Amygdala (tissue), 56 donors: ENCODE measurements around the gene MUC12.
"Not testable (repeated sequence)": the region's sequence is repeated elsewhere in the genome, so short reads cannot be mapped to it uniquely, and the experiment has no call there.

ENCODE experiments used
- DNase-seq, 56 donors: peaks; one replicate each; lab custom pipeline; 2025; lab: John Stamatoyannopoulos, UW

MUC12 gene

DNA sequence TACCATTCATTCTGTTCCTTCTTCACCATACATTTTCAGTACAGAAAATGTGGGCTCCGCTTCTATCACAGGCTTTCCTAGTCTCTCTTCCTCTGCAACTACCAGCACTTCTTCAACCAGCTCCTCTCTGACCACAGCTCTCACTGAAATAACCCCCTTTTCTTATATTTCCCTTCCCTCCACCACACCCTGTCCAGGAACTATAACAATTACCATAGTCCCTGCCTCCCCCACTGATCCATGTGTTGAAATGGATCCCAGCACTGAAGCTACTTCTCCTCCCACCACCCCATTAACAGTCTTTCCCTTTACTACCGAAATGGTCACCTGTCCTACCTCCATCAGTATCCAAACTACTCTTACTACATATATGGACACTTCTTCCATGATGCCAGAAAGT, 9.5 kb upstream of the MUC12 start:
- no peak for DNase-seq

DNA sequence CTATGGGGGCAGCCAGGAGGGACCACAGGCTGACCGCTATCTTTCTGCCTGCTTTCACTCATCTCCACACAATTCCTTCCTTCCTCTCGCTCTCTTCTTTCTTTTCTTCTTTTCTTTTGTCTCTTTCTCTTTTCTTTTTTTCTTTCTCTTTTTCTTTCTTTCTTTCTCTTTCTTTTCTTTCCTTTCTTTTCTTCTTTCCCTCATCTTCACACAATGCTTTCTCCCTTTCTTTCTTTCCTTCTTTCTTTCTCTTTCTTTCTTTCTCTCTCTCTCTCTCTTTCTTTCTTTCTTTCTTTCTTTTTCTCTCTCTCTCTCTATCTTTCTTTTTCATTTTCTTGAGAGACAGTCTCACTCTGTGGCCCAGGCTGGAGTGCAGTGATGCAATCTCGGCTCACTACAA, 6.8 kb upstream of the MUC12 start:
- no peak for DNase-seq

DNA sequence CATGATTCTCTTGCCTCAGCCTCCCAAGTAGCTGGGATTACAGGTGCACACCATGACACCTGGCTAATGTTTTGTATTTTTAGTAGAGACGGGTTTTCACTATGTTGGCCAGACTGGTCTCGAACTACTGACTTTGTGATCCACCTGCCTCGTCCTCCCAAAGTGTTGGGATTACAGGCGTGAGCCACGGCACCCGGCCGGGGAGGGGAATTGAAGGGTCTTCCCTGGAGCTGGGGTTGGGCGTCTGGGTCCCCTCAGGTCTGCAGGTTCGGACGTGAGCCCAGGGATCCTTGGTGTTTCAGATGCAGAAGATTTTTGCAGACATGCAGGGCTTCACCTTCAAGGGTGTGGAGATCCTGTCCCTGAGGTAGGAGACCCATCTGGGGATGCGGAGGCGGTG, 6.0 kb upstream of the MUC12 start:
- no peak for DNase-seq

DNA sequence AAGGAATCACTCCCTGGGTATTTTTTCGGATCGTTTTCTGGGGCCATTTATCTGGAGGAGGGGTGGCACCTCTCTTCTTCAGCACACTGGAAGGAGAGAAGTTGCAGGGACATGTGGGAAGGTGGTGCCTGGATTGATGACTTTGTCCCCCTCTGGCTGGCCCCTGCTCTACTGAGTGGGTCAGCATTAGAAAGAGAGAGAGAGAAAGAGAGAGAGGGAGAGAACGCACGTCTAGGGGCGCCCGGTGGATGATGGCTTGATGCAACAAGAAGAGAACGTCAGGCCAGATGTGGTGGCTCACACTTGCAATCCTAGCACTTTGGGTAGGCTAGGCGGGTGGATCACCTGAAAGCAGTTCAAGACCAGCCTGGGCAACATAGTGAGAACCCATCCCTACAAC, 5.5 kb upstream of the MUC12 start:
- no peak for DNase-seq

DNA sequence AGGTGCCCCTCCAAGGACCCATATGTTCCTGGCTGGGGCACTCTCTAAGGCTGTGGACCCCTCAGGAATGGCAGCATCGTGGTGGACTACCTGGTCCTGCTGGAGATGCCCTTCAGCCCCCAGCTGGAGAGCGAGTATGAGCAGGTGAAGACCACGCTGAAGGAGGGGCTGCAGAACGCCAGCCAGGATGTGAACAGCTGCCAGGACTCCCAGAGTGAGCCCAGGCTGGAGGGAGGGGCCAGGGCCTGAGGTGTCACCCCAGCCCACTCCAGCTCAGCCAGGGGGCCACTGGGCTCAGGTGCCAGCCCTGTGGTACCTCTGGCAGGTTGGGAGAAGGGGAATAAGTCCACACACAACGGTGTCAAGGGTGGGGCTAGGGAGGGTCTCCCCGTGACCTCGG, 4.7 kb upstream of the MUC12 start:
- DNase-seq: no peak

DNA sequence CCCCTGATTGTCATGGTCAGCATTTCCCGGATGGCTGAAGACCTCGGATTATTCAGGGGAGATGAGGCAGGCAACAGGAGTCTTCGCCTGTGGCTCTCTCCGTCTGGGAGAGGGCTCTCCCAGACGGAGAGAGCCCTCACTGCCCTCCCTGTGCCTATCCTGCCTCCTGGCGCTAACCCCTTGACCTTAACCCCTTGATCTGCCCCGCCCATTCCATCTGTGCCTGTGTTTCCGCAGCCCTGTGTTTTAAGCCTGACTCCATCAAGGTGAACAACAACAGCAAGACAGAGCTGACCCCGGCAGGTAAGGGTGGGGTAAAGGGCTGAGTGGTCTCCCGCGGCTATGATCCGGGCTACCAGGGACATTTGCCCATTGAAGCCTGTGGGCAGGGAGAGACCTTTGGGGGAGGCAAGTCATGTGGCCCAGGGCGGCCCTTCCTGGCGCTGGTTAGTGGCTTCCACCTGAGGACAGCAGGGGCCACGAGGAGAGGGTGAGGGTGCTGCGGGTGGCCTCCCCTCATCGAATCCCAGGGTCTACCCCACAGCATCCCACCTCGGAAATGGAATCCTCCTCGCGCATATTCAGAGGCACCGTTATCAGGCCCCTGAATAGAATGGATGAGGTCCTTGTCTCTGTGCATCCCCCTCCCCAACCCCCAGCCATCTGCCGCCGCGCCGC, 4.2 kb upstream of the MUC12 start:
- DNase-seq: no peak

DNA sequence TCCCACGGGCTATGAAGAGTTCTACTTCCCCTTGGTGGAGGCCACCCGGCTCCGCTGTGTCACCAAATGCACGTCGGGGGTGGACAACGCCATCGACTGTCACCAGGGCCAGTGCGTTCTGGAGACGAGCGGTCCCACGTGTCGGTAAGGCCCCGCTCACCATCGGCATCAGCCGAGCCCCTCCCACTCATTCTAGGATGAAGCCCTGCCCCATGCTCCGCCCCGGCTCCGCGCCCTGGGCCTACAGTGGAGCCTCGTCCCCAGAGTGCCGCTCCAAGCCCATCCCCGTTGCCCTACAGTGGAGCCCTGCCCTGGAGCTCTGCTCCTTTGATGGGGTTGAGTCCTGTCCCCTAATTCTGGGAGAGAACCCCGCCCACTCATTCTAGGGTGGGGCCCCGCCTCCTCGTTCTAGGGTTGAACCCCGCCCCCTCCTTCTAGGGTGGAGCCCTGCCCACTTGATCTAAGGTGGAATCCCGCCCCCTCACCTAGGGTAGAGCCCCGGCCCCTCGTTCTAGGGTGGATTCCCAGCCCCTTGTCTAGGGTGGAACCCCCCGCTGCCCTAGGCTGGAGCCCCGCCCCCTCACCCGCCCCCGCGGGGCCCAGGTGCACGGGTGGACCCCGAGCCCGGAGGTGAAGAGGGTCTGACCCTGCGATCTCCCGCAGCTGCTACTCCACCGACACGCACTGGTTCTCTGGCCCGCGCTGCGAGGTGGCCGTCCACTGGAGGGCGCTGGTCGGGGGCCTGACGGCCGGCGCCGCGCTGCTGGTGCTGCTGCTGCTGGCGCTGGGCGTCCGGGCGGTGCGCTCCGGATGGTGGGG, 3.4 kb upstream of the MUC12 start:
- DNase-seq: no peak

DNA sequence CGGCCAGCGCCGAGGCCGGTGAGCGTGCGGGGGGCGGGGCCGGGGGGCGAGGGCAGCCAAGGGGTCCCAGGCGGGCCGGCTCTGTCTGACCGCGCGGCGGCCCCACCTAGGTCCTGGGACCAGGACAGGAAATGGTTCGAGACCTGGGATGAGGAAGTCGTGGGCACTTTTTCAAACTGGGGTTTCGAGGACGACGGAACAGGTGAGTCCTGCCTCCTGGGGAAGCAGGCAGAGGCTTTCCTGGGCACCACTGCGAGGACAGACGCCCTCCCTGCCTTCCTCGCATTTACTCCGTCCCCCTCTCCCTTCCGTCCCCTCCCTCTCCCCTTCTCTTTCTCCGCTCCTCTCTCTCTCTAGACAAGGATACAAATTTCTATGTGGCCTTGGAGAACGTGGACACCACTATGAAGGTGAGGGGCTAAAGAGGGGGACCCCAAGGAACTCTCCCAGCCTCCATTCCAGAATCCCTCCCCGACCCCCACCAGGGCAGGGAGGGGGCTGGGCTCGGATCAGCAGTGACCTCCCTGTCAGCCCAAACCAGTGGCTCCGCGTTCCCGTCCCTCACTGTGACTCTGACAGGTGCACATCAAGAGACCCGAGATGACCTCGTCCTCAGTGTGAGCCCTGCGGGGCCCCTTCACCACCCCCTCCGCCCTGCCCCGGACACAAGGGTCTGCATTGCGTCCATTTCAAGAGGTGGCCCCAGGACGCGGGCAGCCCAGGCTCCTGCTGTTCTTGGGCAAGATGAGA, 2.6 kb upstream of the MUC12 start:
- no peak for DNase-seq

DNA sequence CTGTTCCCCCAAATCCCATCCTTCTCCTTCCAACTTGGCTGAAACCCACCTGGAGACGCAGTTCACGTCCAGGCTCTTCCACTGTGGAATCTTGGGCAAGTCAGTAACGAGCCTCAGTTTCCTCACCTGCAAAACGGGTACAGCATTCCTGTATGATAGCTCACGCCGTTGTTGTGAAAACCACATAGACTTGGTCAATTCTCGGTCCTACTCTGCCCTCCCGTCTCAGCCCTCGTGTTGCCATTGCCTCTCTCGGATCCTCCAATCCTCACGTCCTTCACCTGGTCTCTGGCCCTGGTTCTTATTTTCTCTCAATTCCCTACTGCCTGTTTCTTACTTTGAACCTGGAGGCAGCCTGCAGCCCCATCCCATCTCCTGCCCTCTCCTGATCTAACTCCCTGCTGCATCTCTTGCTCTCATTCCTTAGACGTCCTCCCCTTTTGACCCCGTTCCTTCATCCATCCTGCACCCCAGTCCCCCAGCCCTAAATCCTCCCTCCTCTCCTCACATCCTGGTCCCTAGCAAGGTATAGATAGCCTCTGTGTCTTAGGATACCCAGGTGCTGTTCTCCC, 2.0 kb upstream of the MUC12 start:
- DNase-seq: no peak

DNA sequence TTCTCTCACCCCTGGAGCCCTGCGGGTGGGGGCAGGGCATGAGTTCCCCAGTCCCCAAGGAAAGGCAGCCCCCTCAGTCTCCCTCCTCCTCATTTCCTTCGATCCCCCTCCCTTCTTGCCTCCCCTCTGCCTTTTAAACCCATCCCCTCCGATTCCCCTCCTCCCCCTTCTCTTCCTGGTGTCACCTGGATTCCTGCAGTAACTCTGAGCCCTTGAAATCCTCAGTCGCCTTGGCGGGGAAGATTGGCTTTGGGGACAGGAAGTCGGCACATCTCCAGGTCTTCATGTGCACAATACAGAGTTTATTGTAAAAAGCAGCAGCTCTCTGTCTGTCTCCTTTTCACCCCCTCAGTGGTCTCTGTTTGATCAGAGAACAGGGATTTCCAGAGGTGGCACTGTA, 1.3 kb upstream of the MUC12 start:
- no peak for DNase-seq

DNA sequence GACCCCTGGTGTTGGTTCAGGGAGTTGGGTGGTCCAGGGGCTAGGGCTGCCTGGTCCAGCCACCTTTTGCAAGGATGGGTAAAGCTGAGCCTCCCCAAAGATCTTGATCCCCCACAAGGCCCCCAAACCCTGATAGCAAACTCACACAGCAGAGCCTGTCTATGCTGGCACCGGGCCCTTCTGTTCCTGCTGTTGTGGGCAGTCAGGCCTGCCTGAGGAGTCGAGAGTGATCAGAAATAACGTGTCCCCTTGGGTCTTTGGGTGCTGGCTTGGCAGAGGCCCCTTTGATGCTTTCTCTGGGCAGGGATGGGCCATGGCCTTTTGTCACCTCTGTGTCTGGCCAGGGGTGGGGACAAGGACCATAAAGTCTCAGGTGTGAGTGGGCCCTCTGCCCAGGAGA, 715 bp upstream of the MUC12 start:
- no peak for DNase-seq

DNA sequence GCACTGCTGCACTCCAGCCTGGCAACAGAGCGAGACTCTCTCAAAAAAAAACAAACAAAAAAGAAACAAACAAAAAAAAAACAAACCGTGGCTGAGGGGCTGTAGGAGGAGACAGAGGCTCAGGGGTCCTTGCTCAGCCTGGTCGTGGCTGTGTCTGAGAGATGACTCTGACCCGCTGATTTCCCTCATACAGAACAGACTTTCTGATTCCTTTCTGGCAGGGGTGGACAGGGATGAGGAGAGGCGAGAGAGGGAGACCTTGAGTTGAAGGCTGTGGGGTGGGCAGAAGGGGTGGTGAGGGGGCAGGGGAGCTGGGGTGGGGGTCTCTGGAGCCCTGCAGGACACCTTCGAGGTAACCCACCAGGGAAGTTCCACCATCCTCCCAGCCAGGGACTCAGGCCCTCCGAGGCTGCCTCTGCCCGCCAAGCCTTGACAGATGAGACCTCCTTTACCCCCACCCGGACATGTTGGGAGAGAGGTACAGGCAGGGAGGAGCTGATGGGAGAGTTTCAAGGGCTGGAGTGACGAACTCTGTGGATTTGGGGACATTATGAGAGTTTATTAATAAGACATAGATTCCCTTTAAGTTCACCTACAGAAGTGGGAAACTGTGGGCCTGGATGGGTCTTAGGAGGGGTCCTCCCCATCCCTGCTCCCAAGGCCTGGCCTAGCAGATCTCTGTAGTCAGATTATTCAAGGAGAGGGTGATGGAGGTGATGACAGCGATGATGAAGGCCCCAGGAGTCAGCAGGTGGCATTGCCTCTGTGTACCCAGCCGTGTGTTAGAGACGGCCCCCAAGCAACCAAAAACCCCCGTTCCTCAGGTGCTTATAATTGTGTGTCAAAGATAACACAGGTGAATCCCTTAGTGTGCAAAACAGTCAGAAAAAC, 2.0 kb downstream of the MUC12 start:
- DNase-seq: no peak

DNA sequence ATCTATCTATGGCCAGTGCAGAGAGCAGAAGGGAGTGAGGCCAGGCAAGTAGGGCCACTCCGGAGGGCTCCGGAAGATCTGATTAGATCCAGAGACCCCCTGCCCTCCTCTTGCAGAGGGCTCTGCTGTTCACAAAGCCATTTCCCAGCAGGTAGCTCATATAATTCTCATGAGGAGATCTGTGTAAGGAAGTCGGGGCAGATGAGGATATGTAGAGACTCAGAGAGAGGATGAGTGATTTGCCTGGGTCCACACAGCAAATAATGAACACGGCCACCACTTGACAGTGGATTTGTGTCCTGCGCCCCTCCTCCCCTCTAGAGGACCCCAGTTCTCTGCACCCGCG, 2.6 kb downstream of the MUC12 start:
- no peak for DNase-seq

DNA sequence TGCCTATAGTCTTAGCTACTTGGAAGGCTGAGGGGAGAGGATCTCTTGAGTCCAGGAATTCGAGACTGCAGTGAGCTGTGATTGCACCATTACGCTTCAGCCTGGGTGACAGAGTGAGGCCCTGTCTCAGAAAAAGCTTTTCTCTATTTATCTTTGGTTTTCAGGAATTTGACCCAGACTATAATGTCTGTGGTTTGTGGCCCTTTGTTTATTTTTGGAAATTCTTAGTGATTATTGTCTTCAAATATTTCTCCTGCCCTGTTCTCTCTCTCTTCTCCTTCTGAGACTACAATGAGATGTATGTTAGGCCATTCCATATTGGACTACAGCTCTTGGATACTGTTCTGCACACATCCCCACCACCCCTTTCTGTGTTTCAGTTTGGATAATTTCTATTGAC, 4.7 kb downstream of the MUC12 start:
- DNase-seq: no peak

DNA sequence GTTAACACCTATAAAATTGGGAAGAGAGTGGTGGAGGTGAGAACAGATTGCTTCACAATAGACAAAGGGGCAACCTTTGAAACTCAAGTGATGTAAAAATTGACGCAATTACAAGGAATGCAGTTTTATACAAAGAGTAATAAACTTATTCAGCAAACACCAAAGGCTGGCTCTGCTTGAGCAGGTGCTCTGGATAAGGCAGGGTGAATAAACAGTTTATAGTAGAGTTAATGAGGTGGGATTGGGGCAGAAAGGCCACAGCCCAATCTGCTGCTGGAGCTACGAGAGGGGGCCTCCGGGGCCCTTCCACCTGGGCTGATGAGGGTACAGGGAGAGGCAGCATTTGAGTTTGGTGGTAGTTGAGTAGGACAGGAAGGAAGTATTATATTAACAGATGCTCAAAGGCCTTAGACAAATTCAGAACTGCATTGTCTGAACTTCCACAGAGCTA, 6.0 kb downstream of the MUC12 start:
- no peak for DNase-seq

DNA sequence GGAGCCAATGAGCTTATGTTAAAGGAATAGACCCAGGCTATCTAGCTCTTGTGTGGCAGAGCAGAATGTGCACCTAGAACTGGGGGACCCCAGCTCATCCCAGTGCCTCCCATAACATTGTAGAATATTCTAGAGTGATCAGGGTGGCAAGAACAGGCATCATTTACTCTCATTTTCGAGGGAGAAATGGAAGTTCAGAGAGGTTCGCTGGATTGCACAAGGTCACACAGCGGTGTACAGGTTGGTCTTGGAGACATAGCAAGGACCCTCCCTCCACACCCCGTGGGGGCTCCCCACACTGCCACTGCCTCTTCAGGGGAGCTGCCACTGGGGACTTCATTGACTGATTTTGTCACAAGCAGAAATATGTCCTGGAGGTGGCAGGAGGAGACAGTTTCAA, 8.9 kb downstream of the MUC12 start:
- no peak for DNase-seq

DNA sequence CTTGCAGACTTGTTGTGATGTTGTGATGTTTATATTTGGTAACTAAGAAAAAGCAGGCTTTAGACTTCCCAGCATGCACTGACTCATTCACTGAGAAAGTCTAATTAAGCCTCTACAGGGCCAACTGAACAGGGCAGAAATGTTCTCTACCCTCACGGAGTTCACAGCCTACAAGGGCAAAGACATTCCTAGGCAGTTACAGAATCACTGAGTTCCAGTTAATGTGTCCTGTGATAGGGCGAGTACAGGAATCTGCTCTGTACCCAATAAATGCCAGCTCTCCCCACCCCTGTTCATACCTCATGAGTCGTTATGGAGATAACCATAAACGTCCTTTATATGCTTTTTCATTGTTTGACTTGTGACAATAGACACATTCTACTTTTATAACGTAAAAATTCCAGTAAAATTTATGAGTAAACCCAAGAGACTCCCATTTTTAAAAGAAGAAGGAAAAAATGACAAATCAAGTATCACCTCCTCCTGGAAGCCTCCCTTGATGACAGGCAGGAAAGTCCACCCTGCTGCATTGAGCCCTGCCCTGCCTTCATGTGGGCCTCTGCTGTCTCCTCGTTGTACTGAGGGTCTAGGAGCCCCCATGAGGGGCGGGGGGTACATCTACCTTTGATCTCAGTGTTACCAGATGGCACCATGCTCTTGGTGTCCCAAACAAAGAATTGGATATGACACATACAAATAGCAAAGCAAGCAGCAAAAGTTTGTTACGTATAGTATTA, 14.3 kb downstream of the MUC12 start:
- DNase-seq: no peak

DNA sequence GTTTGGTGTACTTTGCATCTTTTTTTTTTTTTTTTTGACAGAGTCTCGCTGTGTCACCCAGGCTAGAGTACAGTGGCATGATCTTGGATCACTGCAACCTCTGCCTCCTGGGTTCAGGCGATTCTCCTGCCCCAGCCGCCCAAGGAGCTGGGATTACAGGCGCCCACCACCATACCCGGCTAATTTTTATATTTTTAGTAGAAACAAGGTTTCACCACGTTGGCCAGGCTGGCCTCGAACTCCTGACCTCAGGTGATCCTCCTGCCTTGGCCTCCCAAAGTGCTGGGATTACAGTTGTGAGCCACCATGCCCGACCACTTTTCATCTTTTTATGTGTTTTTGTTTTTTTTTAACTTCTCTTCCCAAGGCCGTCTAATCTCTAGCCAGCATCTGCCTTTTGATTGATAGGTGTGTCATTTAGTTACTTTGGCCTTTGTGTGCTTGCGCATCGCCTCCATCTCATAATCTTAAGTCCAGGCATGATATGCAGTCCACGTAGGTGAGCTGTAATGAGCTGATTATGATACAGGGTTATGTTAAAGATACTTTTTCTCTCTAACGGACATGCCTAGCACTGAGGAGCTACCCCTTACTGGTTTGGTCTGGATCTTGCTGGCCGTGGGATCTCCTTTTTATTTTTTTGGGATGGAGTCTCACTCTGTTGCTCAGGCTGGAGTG, 15.0 kb downstream of the MUC12 start:
- not testable (repeated sequence) for DNase-seq
